ENCODE data around the gene ARHGAP6.
"Not testable (repeated sequence)": the region's sequence is repeated elsewhere in the genome, so short reads cannot be mapped to it uniquely, and the experiment has no call there.

Gene ARHGAP6

DNA sequence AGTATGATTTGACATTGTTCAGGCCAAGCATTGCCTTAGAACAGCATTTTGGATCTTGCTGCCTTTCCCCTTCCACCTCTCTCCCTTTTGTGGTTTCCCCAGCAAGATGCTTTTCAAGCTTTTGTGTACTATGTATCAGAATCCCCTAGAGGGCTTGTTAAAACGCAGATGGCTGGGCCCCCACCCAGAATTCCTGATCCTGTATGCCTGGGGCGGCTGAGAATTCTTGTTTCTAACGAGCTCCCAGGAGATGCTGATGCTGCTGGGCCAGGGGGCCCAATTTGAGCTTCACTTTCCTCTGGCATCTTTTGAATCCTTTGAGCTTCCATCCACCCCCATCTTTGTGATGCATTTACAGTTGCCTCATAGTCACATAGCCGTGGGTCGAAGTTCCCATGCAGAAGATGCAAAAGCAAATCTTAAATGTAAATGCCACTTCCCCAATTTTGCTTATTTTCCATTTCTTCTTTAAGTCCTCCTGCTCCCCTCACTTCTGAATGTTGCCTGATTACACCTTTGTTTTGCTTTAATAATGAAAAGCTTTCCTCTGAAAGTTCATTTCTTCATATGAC lies 536.1 kb downstream of the ARHGAP6 start:
- Histone ChIP-seq H3K4me1 (ENCODE audit: low read depth, poor library complexity, severe bottlenecking) (no peaks in the 10 kb centered on the region), H4K20me1 (ENCODE audit: insufficient read depth) (no peaks in the 10 kb centered on the region), H3K27me3 (ENCODE audit: insufficient read depth, low read depth) (no peaks in the 10 kb centered on the region), H3K4me3 (IDR thresholded peaks at IDR 0.05; ENCODE audit: insufficient read depth, low read depth, low read length) (no peak overlapping the region), H2AFZ (ENCODE audit: low read depth) (no peak overlapping the region), H3K27ac (no peak overlapping the region), H3K79me2 (ENCODE audit: insufficient read depth, low read depth) (no peaks in the 10 kb centered on the region), H3K4me2 (no peak overlapping the region), H3K36me3 (ENCODE audit: insufficient read depth) (no peaks in the 10 kb centered on the region), H3K9ac (no peak overlapping the region)
- TF ChIP-seq, protein P1, sequence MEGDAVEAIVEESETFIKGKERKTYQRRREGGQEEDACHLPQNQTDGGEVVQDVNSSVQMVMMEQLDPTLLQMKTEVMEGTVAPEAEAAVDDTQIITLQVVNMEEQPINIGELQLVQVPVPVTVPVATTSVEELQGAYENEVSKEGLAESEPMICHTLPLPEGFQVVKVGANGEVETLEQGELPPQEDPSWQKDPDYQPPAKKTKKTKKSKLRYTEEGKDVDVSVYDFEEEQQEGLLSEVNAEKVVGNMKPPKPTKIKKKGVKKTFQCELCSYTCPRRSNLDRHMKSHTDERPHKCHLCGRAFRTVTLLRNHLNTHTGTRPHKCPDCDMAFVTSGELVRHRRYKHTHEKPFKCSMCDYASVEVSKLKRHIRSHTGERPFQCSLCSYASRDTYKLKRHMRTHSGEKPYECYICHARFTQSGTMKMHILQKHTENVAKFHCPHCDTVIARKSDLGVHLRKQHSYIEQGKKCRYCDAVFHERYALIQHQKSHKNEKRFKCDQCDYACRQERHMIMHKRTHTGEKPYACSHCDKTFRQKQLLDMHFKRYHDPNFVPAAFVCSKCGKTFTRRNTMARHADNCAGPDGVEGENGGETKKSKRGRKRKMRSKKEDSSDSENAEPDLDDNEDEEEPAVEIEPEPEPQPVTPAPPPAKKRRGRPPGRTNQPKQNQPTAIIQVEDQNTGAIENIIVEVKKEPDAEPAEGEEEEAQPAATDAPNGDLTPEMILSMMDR (conservative IDR thresholded peaks at IDR 0.05; ENCODE audit: low read depth, low read length) = no peak

DNA sequence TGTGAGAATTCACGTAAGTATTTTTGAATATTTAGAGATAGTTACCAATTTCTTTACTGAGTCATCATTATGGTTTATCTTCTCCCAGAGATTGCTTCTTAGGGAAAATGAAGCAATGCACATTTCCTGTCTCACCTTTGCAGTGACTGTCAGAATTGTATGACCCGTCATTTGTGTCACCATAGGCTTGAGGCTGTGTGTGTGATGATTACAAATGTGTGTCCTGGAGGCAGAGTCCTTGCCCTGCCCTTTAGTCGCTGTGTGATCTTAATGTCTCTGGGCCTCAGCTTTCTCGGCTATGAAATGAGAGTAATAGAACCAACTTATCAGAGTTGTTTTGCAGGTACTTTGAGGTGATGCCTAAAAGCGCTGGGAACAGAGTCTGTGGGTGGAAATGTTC lies 540.7 kb downstream of the ARHGAP6 start:
- no peak overlapping the region for H2AFZ ChIP-seq (ENCODE audit: low read depth)
- no peak overlapping the region for H3K4me2 ChIP-seq

DNA sequence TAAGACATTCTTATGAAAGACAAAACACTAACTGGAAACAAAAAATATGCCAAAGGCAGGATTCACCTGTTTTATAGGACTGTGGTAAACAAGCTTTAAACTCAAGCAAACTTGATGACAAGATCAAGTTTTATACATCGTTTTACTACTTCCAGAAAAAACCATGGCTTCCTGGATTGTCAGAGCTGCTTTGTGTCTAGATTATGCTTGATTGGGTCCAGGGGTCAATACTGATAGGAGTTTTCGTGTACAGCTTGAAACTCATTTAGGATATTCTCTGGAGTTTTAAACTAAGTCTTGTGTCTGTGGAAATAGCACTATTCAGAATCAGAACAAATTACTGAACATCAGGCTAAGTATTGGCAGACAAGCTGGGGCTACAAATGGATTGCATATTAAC lies 541.6 kb downstream of the ARHGAP6 start:
- H3K4me2 ChIP-seq = no peak overlapping the region
- TF ChIP-seq, protein P1 (conservative IDR thresholded peaks at IDR 0.05; ENCODE audit: low read depth, low read length) = no peak

More for the DNA sequence above, 540.7 kb downstream of the ARHGAP6 start:
- Histone ChIP-seq H3K9ac (no peak overlapping the region), H3K27ac (no peak overlapping the region), H3K27me3 (ENCODE audit: insufficient read depth, low read depth) (no peaks in the 10 kb centered on the region), H4K20me1 (ENCODE audit: insufficient read depth) (no peaks in the 10 kb centered on the region), H3K4me1 (ENCODE audit: low read depth, poor library complexity, severe bottlenecking) (no peaks in the 10 kb centered on the region), H3K36me3 (ENCODE audit: insufficient read depth) (no peaks in the 10 kb centered on the region; the same call in 1 of the 2 replicates), H3K4me3 (IDR thresholded peaks at IDR 0.05; ENCODE audit: insufficient read depth, low read depth, low read length) (no peak overlapping the region), H3K79me2 (ENCODE audit: insufficient read depth, low read depth) (no peaks in the 10 kb centered on the region)
- TF ChIP-seq, protein P1 (conservative IDR thresholded peaks at IDR 0.05; ENCODE audit: low read depth, low read length) = no peak

DNA sequence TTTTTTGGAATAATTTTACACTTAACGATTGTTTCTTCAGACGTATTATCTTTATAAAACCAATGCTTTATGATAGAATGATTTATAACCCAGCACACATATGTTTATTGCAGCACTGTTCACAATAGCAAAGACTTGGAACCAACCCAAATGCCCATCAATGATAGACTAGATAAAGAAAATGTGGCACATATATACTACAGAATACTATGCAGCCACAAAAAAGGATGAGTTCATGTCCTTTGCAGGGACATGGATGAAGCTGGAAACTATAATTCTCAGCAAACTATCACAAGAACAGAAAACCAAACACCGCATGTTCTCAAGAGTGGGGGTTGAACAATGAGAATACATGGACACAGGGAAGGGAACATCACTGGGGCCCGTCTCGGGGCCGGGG lies 542.6 kb downstream of the ARHGAP6 start:
- not testable (repeated sequence) for H3K36me3 ChIP-seq (ENCODE audit: insufficient read depth); H4K20me1 ChIP-seq (ENCODE audit: insufficient read depth); H3K4me3 ChIP-seq (IDR thresholded peaks at IDR 0.05; ENCODE audit: insufficient read depth, low read depth, low read length); H3K4me2 ChIP-seq; H3K27ac ChIP-seq; H3K27me3 ChIP-seq (ENCODE audit: insufficient read depth, low read depth); H3K4me1 ChIP-seq (ENCODE audit: low read depth, poor library complexity, severe bottlenecking); H2AFZ ChIP-seq (ENCODE audit: low read depth); H3K9ac ChIP-seq; H3K79me2 ChIP-seq (ENCODE audit: insufficient read depth, low read depth)

More for the DNA sequence above, 541.6 kb downstream of the ARHGAP6 start:
- H2AFZ ChIP-seq (ENCODE audit: low read depth) = no peak overlapping the region
- no peaks in the 10 kb centered on the region for H4K20me1 ChIP-seq (ENCODE audit: insufficient read depth)
- H3K4me3 ChIP-seq (IDR thresholded peaks at IDR 0.05; ENCODE audit: insufficient read depth, low read depth, low read length) = no peak overlapping the region
- H3K79me2 ChIP-seq (ENCODE audit: insufficient read depth, low read depth) = no peaks in the 10 kb centered on the region
- H3K4me1 ChIP-seq (ENCODE audit: low read depth, poor library complexity, severe bottlenecking) = no peaks in the 10 kb centered on the region
- no peaks in the 10 kb centered on the region; the same call in 1 of the 2 replicates for H3K36me3 ChIP-seq (ENCODE audit: insufficient read depth)
- H3K27me3 ChIP-seq (ENCODE audit: insufficient read depth, low read depth) = no peaks in the 10 kb centered on the region
- H3K27ac ChIP-seq = no peak overlapping the region
- no peak overlapping the region for H3K9ac ChIP-seq

DNA sequence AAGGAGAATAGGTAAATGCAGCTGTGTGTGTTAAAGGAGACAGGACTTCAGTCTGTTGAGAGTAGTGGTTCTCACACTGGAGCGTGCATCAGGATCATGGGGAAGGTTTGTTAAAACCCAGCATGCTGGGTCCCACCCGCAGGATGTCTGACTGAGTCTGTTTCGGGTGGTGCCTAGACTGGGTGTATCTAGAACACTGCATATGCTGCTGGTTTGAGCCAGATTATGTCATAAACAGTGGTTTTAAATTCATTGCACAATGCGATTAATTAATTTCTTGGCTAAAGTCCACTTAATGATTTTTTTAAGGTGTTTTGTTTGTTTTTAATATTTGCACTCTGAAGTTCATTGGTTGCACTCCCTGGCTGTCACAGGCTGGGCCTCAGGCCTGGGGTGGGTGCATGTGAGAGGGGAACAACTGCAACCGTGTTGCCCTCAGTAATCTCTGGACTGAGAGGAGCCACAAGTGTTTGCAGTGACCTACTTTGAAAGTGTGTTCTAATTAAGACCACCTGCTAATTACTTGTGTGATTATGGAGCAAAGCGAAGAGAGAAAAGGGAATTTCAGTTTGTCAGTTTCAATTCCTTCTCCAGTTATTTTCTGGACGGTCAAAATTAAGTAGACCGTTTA lies 546.3 kb downstream of the ARHGAP6 start:
- no peaks in the 10 kb centered on the region for H3K27me3 ChIP-seq (ENCODE audit: insufficient read depth, low read depth)
- no peaks in the 10 kb centered on the region for H4K20me1 ChIP-seq (ENCODE audit: insufficient read depth)
- H2AFZ ChIP-seq (ENCODE audit: low read depth) = no peak overlapping the region
- peaks cover 2% of the 10 kb centered on the region for H3K4me1 ChIP-seq (ENCODE audit: low read depth, poor library complexity, severe bottlenecking)
- no peaks in the 10 kb centered on the region; the same call in 1 of the 2 replicates for H3K36me3 ChIP-seq (ENCODE audit: insufficient read depth)
- TF ChIP-seq, protein P1 (conservative IDR thresholded peaks at IDR 0.05; ENCODE audit: low read depth, low read length) = no peak
- no peak overlapping the region for H3K4me2 ChIP-seq
- no peak overlapping the region for H3K27ac ChIP-seq
- no peak overlapping the region for H3K9ac ChIP-seq
- H3K79me2 ChIP-seq (ENCODE audit: insufficient read depth, low read depth) = peaks cover 6% of the 10 kb centered on the region; the same call in 1 of the 2 replicates
- no peak overlapping the region for H3K4me3 ChIP-seq (IDR thresholded peaks at IDR 0.05; ENCODE audit: insufficient read depth, low read depth, low read length)
